ENCODE measurements around the gene HSD17B11. TPM values are rescaled to one million over a fixed set of nuclear protein-coding genes. Genes with fewer than 3 reads are reported as not detected.

The HSD17B11 gene
- 10.3 to 12.9 TPM (median 11.3 TPM) in 3 replicates for total RNA-seq
- long read RNA-seq, transcript HSD17B11-201 (7 exons, 1,885 nt), result major isoform, 16 of 18 reads
- long read RNA-seq, partial matches to known transcripts, result 2 of 18 reads
- long read RNA-seq, other reads (novel, unspliced or antisense), result 0 of 18 reads

GRCh38 chr4:87390891-87391575 is at the start of gene HSD17B11:
TSS of gene HSD17B11 (minus strand) at chr4:87391188. CDS start at chr4:87391070, 118 bp downstream.
- no peaks in the 10 kb centered on the region for H3K27me3 Mint-ChIP-seq (ENCODE audit: low read depth)
- TF ChIP-seq CTCF (IDR thresholded peaks at IDR 0.05), result peak; percentile 64
- peak within 1 kb of the TSS; percentile 93 for H3K27ac Mint-ChIP-seq (ENCODE audit: unreplicated experiment)
- peaks cover 26% of the 10 kb centered on the region for H3K4me1 Mint-ChIP-seq (ENCODE audit: low read depth)
- H3K9me3 Mint-ChIP-seq (ENCODE audit: low read depth), result peaks cover 5% of the 10 kb centered on the region
- DNase-seq (ENCODE audit: low spot score), result no peak
- no peaks in the 10 kb centered on the region for H3K36me3 Mint-ChIP-seq (ENCODE audit: low read depth)
- H3K4me3 Mint-ChIP-seq (ENCODE audit: unreplicated experiment), result peak within 1 kb of the TSS; percentile 89

GRCh38 chr4:87433342-87433741 is 42.4 kb upstream of the HSD17B11 start:
- DNase-seq (ENCODE audit: low spot score), result no peak
- Mint-ChIP-seq H3K4me1 (ENCODE audit: low read depth) (no peaks in the 10 kb centered on the region), H3K36me3 (ENCODE audit: low read depth) (peaks cover 7% of the 10 kb centered on the region), H3K4me3 (ENCODE audit: unreplicated experiment) (no peak overlapping the region), H3K27me3 (ENCODE audit: low read depth) (no peaks in the 10 kb centered on the region), H3K9me3 (ENCODE audit: low read depth) (no peaks in the 10 kb centered on the region), H3K27ac (ENCODE audit: unreplicated experiment) (no peak overlapping the region)
- no peak for TF ChIP-seq CTCF (IDR thresholded peaks at IDR 0.05)

GRCh38 chr4:87430038-87430437 is 39.0 kb upstream of the HSD17B11 start:
- no peaks in the 10 kb centered on the region for H3K27me3 Mint-ChIP-seq (ENCODE audit: low read depth)
- peaks cover 4% of the 10 kb centered on the region for H3K4me1 Mint-ChIP-seq (ENCODE audit: low read depth)
- no peak overlapping the region for H3K27ac Mint-ChIP-seq (ENCODE audit: unreplicated experiment)
- H3K36me3 Mint-ChIP-seq (ENCODE audit: low read depth), result no peaks in the 10 kb centered on the region
- H3K4me3 Mint-ChIP-seq (ENCODE audit: unreplicated experiment), result no peak overlapping the region
- H3K9me3 Mint-ChIP-seq (ENCODE audit: low read depth), result no peaks in the 10 kb centered on the region
- DNase-seq (ENCODE audit: low spot score), result no peak
- TF ChIP-seq CTCF (IDR thresholded peaks at IDR 0.05), result no peak

GRCh38 chr4:87428979-87429378 is 38.0 kb upstream of the HSD17B11 start:
- H3K27ac Mint-ChIP-seq (ENCODE audit: unreplicated experiment), result no peak overlapping the region
- TF ChIP-seq CTCF (IDR thresholded peaks at IDR 0.05), result no peak
- no peaks in the 10 kb centered on the region for H3K36me3 Mint-ChIP-seq (ENCODE audit: low read depth)
- DNase-seq (ENCODE audit: low spot score), result no peak
- H3K9me3 Mint-ChIP-seq (ENCODE audit: low read depth), result no peaks in the 10 kb centered on the region
- peaks cover 12% of the 10 kb centered on the region for H3K4me1 Mint-ChIP-seq (ENCODE audit: low read depth)
- no peaks in the 10 kb centered on the region for H3K27me3 Mint-ChIP-seq (ENCODE audit: low read depth)
- no peak overlapping the region for H3K4me3 Mint-ChIP-seq (ENCODE audit: unreplicated experiment)

- Mint-ChIP-seq H3K27ac (ENCODE audit: unreplicated experiment) (no peak overlapping the region), H3K4me1 (ENCODE audit: low read depth) (peaks cover 20% of the 10 kb centered on the region), H3K9me3 (ENCODE audit: low read depth) (no peaks in the 10 kb centered on the region), H3K4me3 (ENCODE audit: unreplicated experiment) (no peak overlapping the region), H3K36me3 (ENCODE audit: low read depth) (no peaks in the 10 kb centered on the region), H3K27me3 (ENCODE audit: low read depth) (no peaks in the 10 kb centered on the region)
- no peak for TF ChIP-seq CTCF (IDR thresholded peaks at IDR 0.05)
- no peak for DNase-seq (ENCODE audit: low spot score)
Measured at GRCh38 chr4:87427518-87427868, 36.5 kb upstream of the HSD17B11 start.

Measured in chondrocyte (in vitro differentiated cells).